GM21423 (cell line): ENCODE data around the gene MARK1.

Source experiments
- ATAC-seq: cut with Tn5 transposase; IDR thresholded peaks from one replicate; pipeline ENCODE4 v1.9.1; 2021; ENCODE audit warnings: mild to moderate bottlenecking, moderate library complexity; ENCODE audit not compliant: unreplicated experiment

The MARK1 gene

DNA sequence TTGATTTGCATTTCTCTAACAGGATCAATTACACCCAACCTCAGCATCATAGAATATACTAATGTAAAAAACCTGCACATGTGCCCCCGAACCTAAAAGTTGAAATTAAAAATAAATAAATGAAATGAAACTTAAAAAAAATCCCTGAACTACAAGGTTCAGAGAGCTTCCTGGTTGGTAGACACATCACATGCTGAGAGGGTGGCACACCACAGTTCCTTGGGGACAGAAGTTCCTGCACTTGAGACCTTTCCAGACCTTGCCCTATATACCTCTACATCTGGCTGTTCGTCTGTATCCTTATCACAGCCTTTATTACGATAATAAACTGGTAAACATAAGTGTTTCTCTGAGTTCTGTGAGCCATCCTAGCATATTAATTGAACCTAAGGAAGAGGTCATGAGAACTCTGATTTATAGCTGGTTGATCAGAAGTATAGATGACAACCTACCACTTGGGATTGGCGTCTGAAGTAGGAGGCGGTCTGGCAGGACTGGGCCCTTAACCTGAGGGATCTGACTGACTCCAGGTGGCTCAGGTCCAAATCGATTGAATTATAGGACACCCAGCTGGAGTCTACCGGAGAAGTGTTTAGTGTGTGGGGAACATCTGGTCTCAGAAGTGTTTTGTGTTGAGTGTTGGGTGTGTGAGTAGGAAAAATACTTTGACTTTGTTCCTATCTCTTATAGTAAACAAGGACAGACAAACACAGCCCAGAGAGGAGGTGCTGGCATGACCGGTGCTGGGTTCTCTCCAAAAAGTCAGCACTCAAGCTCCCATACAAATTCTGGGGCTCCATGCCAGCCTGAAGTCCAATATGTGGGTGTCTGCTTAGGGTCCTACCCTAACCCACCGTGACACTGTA lies 181.2 kb downstream of the MARK1 start:
- ATAC-seq, result peak; percentile 53

GRCh38 chr1:220710333-220710732 lies 182.4 kb downstream of the MARK1 start:
- ATAC-seq, result no peak

DNA sequence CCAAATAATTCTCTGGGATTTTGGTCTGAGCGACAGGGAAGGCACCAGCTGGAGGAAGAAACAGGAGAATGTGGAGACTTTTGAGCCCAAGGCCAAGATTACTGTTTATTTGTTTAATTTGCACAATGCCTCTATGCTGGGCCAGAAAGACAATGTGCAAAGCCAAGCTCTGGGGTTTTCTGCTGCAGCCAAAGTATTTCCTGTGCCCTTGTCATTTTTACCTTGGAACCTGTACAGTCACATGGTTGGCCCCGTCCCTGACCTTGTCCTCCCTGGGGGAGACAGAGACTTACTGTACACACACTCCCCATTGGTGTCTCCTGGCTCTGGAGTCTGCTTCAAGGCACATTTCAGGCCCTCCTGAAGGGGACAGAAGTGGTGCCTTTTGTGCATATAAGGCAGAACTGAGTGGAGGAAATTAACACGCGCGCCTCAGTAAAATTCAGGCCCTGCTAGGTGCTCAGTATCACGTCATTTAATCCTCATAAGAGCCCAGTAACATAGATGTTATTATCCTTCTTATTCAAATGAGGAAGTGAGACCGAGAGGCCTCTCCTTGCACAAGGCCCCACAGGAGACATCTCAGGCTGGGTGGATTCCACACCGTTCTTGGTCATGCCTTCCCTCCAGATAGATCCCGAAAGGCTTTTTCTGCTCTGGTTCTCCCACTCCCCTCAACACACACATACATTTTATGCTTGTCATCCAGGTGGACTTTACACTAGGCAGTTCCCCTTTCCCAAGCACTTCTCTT lies 183.3 kb downstream of the MARK1 start:
- peak; percentile 72 for ATAC-seq
